ENCODE measurements around the gene GLA.

DNA sequence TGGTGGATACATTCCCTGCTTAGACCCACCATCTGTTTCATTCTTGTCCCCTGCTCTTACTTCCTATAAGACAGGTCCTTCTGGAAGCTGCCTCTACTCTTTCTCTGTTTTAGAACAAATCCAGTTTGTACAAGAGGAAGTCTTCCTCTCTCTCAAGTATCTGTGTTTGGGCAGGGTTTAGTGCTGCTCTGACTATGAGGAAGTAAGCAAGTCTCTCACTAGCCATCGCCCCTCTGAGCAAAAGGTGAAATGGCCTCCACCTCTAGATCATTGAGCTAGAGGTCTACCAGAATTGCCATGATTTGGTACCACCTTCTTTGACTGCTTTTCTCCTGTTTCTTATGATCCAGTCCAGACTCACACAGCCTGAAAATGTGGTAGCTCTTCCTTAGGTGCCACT lies 30.2 kb downstream of the GLA start:
- TF ChIP-seq, protein P1, sequence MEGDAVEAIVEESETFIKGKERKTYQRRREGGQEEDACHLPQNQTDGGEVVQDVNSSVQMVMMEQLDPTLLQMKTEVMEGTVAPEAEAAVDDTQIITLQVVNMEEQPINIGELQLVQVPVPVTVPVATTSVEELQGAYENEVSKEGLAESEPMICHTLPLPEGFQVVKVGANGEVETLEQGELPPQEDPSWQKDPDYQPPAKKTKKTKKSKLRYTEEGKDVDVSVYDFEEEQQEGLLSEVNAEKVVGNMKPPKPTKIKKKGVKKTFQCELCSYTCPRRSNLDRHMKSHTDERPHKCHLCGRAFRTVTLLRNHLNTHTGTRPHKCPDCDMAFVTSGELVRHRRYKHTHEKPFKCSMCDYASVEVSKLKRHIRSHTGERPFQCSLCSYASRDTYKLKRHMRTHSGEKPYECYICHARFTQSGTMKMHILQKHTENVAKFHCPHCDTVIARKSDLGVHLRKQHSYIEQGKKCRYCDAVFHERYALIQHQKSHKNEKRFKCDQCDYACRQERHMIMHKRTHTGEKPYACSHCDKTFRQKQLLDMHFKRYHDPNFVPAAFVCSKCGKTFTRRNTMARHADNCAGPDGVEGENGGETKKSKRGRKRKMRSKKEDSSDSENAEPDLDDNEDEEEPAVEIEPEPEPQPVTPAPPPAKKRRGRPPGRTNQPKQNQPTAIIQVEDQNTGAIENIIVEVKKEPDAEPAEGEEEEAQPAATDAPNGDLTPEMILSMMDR (IDR thresholded peaks at IDR 0.05): no peak
- TF ChIP-seq POLR2A (IDR thresholded peaks at IDR 0.05): no peak
